GM18511 (cell line): ENCODE data around the gene MESP2.
A peak's percentile ranks its signal among the peaks of the same experiment; 100 is the strongest.

Experiments
- ATAC-seq: cut with Tn5 transposase; IDR thresholded peaks from one replicate; pipeline ENCODE4 v1.9.1; 2021; ENCODE audit warnings: mild to moderate bottlenecking, moderate library complexity; ENCODE audit not compliant: unreplicated experiment

Gene MESP2

DNA sequence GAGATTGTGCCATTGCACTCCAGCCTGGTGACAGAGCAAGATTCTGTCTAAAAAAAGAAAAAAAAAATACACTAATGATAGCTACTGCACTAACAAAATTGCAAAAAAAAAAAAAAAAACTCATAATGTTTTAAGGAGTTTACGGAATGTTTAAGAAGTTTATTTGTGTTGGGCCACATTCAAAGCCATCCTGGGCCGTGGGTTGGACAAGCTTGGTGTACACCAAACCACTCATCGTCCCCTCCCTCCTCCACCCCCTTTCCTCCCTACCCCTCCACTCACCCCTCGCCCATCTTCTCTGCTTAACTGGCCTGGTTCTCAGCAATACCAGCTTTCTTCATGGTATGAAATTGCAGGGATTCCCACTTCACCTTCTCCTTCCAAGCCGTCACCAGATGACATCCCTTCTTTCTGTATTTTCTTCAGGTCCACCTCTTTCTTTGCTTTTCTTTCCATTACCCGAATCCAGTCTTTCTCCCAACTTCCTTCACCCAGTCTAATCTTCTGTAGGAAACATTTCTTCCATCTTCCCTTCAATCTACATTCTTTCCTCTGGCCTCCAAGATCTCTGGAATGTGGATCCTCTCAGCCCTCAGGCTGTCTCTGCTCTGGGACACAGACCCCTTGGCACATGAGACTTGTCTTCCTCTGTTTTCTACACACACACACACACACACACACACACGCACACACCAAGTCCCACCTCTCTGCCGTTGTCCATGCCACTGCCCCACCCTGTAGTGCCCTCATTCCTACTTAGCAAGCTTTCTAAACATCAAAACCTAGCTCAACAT lies 21.6 kb upstream of the MESP2 start:
- no peak for ATAC-seq

DNA sequence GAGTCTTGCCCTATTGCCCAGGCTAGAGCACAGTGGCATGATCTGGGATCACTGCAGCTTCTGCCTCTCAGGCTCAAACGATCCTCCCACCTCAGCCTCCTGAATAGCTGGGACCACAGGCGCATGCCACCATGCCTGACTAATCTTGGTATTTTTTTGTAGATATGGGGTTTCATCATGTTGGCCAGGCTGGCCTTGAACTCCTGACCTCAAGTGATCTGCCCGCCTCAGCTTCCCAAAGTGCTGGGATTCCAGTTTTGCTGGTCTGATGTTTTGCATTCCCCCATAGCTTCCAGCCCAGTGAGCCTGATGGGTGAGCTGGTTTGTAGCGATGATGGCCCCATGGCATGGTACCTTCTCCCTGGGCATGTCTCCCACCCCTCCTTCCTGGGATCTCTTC lies 20.4 kb upstream of the MESP2 start:
- no peak for ATAC-seq

DNA sequence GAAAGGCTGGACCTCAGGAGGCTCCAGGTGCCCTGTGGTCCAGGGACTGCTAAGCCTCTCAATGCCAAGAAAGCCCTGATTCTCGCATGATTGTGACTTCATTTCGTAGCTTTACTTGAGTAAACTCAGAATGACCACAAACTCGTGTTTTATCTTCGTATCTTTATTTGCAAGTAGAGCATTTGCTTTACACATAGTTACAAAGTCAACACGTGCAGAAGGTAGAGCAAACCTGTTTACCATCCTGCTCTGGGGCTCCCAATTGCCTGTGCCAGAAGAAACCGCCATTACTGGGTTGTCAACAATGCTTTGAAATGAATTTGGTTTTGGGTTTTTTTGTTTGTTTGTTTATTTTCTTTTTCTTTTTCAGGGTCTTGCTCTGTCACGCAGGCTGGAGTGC lies 19.2 kb upstream of the MESP2 start:
- no peak for ATAC-seq

DNA sequence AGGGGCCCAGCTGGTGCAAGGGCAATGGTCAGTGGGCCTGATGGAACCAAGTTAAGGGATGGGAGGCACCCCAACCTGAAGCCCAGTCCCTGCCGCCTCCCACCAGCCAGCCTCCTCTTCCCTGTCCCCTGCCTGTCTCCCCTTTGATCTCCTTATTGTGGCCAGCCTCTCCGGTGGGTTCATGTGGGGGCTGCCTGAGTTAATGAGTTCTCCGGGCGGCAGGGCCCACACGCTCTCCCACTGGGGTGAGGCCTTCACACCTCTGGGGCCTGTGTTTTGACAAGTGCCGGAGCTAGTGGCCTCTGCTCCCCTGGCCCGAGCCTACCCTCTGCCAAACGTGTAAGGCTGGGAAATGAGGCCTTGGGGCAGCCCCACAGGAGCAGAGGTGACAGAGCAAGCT lies 17.8 kb upstream of the MESP2 start:
- no peak for ATAC-seq

DNA sequence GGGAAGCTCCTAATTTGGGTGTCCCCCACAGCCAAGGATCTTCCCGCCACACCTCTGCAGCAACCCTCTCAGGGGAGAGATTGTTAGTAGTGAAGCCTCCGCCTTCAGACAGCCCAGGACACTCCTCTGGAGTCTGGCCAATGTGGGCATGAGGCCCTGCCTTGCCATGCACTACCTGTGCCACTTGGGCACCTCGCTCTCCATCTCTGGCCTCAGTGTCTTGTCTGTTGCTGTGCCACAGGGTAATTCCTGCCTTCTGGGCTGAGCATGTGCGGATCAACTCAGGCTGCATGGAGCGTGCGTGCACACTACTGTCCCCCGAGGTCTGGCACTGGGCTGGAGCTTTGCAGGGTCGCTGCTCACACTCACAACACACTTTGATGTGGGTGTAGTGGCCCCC lies 17.2 kb upstream of the MESP2 start:
- no peak for ATAC-seq

DNA sequence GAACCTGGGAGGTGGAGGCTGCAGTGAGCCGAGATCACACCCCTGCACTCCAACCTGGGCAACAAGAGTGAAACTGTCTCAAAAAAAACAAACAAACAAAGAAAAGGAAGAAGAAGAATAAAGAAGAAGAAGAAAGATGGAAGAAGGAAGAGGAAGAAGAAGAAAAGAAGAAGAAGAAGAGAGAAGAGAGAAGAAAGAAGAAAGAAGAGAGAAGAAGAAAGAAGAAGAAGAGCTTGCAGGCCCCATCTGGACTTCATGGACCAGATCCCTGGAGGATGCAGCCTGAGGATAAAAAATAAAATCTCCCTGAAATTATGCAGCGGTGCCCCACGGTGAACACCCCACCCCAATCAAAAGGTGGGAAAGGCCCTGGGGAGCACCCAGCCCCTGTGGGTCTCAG lies 16.3 kb upstream of the MESP2 start:
- no peak for ATAC-seq

DNA sequence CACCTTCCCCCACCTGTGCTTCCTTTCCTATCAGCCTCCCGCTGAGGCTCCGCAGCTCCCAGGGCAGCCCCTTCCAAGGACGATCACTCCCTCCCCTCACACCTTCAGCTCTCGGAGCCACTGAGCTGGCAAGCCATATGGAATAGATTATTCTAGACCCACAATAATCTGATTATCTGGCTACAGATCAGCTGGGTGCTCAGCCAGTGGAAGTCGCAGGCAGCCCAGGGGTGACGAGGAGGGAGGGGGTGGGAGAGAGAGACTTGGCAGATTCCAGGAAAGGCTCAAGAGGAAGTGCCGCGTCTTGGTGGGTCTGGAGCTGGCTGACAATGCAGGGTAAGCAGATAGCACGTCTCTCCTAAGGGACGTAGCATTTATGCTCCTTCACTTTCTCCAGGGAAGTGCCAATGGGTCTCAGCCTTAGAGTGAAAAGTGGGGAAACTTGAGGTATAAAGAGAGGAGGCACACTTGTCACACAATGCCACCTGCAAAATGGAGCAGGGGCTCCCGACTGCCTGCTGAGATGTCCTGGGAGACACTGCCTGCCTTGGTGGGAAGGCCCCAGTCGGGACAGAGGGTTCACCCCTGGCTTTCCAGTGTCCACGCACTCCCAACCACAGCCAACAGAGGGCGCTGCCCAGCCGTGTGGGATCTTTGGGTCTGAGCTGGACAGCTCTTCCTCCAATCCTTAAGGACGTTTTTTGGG lies 15.7 kb upstream of the MESP2 start:
- ATAC-seq, result peak; percentile 81

DNA sequence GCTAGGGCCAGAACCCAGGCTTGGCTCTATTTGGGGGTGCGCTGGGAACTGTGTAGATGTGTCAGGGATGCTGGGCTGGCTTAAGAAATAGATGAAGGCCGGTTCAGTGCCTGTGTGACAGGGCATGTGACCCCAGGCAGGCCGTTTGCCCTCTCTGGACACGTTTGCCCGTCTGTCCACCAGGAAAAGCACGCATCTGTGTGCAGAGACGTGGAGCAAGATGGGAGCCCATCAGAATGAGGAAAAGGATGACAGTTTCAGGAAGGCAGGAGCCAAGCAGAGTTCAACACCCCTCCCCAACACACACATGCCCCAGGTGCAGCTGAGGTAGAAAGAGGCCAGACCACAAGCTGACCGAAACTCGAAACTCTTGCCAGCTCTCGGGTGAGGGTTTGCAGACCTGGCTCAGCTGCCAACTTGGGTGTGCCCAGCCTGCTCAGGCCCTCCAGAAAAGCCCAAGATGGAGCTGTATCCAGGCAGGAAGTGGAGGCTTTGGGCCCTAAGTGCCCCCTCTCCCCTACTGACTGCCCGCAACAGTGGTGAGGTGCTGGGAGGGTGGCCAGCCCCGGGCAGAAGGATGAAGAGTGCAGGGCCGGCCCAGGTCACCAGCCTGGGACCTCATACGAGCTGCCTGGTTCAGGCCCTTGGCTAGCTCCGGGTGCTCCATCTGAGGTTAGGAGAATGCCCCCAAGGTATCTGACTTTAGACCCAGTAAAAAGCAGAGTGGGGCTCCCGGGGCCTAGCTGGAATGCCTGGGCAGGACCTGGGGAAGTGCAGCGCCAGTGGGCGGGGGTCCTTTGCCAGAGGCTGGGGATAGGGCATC lies 14.9 kb upstream of the MESP2 start:
- ATAC-seq, result peak; percentile 77

DNA sequence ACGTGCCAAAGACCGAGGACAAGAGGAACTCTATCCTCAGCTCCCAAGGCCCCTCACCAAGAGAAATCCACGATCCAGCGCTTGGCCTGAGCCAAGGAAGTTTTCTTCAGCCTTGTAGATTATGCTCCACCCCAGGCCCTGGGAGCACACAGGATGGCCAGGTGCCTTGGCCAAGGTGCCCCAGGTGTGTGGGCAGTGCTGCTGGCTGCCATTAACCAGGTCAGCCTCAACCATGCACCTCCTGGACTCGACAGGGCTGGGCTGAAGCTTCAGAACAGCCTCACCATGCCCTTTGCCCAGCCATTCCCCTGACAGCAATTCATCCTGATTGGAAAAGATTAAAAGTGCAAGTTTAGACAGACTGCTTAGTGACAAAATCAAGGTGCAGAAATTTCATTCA lies 14.2 kb upstream of the MESP2 start:
- ATAC-seq, result no peak

DNA sequence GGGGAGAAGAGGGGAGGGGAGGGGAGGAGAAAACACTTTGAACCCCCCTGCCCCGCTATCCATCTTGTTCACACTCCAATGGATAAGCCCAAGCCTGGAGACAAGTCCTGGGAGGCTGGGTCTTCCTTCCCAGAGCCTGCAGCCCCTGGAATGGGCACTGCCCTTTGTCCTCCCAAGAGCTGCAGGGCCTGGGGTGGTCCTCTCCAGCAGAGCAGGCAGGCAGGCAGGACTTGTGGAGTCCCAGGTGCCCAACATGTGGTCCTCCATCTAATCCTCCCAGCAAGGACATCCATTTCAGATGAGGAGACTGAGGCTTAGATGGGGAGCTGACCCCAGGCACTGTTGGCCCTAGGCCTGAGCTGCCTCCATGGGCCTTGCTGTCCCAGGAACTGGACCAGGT lies 10.4 kb upstream of the MESP2 start:
- ATAC-seq, result no peak

DNA sequence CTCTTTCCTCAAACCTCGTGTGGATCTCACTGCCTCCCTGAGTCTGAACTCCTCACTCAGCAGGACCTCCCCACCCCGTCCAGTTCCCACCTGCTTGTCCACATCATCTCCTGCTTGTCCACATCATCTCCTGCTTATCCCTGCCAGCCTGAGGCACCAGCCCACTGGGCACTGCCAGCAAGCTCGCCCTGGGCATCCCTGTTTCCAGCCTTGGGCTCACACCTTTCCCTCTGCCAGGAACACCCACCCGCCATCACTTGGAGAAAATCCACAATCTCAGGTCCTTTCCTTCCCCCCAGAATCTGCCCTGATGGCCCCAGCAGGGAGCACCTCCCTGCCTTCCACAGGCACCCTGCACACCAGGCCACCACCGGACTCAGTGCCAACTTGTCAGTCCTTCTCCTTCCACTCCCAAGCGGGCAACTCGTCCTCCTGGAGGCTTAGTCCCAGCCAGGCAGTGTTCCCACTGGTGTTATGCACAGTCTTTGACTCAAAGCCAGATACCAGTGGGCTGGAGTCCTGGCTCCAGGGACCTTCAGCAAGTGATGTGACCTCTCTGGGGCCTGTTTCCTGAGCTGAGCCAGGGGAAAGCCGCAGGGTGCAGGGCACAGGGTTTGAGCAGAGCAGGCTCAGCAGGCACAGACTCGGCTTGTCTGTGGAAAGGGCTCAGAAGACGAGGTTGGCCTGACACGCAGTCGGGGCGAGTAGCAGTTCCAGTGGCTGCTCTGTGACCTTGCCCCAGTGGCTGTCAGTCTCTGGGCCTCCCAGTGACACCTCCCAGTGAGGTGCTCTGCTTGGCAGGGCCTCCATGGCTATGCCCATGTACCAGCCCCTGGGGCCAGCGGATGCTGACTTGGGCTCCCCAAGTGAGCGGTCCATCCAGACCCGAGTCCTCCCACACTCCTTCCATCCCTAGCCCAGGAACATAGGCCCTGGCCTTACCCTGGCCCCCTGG lies 9.5 kb upstream of the MESP2 start:
- ATAC-seq, result no peak

DNA sequence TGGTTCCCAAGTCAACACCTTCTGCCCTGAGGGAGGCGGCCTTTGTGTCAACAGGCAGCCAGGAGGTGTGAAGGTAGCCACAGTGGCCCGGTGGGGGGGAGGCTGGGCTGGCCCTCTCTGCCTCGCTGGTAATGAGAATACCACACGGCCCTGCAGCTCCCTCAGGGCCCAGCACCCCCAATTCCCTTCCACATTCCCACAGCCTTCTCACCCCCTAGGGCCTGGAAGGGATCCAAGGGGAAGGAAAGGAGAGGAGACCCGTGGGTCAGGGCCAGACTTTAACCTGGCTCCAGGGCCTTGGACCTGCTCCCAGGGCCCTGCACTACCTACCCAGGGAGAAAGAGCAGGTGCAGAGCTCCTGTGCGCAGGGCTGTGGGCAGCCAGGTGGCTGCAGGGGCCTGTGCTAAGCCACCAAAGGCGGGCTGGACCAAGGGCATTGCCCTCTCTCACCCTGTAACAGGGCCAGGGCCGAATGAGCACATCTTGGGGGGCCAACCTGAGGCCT lies 8.7 kb upstream of the MESP2 start:
- no peak for ATAC-seq

DNA sequence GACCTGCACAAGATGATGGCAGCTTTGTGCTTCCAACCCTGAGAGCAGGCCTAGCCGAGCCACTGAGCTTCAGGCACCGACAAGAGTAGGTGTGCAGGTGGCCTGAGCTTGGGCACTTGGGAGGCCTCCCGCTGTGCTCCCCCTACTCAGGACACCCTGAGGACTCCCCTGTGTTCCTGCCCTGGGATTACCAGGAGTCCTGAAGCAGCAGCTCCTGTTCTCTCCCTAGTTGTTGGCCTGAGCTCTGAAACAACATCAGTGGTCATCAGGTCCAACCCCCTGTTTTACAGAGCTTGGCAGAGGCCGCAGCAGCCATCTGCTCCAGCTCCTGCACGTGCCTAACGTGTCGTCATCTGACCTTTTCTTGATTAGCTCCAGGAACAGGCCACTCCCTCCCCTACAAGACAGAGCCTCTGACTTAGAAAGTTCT lies 8.0 kb upstream of the MESP2 start:
- no peak for ATAC-seq

DNA sequence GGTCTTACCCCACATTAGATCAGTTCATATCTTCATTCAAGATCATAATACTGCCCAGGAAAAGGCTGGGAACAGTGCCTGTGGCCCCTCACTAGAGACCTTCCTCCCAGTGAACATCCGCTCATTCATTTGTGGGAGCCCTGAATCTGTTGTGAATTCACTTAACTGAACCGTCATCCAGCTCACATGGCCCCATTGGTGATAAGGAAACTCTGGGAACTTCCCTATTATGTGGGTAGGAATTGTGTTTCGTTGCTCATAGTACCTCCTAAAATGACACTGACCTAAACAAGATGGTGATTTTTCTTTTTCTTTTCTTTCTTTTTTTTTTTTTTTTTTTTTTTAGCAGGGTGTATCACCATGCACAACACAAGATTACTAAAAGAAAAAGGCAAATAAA lies 6.8 kb upstream of the MESP2 start:
- no peak for ATAC-seq

DNA sequence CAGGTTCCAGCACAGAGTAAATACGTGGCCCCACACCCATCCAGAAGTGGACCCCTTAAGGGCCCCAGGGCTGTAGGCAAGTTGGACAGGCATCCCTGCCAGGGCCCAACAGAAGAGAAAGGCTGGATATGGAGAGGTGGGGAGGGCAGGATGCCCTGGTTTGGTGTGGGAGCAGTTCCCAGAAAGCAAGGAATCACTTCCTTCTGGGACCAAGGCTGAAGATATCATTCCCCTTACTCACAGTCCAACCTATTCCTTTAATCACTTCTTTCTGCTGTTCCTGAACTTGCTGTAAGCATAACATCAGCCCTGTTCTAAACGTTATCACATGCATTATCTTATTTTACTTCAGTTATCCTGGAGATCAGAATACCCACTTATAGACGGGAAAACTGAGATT lies 6.1 kb upstream of the MESP2 start:
- no peak for ATAC-seq

DNA sequence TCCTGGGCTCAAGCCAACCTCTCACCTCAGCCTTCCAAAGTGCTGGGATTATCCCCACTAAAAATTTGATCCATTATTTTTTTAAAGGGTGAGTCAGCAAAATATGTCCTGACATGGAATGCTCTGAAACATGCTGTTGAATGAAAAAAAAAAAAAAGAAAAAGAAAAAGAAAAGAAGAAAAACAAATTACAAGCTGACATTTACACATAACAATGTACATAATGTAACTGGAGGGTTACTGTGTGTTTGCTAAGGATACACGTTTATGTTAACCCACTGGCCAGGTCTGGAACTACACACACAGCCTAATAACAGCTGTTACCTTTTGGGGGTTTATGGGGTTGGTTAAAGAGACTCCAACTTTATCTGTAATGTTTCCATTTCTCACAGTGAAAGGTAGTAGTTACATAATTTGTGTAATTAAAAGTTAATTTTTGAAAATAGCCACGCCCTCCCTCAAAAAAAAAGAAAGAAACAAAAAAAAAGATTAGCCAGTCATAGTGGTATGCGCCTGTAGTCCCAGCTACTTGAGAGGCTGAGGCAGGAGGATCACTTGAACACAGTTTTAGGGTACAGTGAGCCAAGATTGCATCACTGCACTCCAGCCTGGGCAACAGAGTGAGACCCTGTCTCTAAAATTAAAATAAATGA lies 3.1 kb upstream of the MESP2 start:
- ATAC-seq, result no peak

DNA sequence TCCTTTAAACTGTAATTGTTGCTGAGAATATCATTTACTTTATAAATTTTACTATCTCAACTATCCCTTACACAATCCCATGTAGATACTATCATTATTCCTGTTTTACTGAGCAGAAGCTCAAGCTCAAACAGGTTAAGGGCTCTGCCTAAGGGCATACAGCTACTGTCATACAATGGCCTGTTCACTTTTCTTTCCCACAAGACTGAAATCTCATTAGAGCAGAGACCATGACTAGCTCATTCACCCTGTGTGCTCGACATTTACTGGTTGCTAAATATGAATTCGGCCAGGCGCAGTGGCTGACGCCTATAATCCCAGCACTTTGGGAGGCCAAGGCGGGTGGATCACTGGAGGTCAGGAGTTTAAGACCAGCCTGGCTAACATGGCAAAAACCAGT lies 1.6 kb upstream of the MESP2 start:
- no peak for ATAC-seq

DNA sequence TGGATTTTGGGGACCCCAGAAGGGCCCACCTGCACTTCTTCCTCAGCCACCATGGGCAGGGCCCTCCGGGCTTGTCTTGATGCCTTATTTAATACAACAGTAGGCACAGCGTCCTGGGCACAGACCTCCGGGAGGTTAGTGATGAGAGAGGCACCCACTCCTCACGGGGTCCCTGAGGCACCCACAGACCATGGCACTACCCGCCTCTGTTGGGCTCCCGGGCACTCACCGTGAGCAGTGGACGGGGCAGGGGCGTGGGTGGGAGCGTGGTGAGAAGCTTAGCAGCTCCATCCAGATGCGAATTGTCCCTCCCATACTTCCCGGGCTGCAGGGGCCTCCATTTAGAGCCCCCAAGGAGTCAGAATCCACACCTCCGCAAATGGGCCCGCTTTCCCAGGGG lies 317 bp upstream of the MESP2 start:
- ATAC-seq, result no peak

DNA sequence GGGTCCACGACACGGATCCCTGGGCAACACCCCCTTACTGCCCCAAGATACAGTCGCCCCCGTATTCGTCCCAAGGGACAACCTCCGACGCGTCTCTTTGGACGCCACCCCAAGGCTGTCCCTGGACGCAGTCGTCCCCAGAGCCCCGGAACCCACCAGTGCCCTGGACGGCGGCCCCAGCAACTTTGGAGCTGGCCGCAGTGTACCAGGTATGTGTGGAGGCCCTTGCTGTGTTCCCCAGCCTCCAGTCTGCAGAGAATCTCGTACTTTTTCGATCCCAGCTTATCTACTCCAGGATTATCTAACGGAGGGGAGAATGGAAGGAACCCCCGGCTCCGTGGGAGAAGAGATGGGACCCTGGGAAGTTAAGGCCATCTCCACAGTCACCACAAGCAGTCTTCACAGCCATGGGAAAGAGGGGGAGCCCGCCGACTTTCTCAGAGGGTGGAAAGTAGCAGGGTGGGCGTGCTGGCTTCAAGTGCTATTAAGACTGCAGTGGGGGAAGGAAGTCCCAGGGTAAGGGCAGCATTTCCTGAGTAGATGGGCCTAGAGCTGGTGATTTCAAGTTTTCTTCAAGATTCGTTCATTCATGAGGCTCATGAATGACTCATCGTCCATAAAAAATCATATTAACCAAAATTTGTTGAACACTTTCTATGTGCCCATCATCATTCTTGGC lies 1.1 kb downstream of the MESP2 start:
- ATAC-seq, result no peak
